A549 (cell line): Measurements from ENCODE around the gene DGKD.

Source experiments
- CHD4 ChIP-seq: fragments of 200-600 bp; sonication (generic); IDR thresholded peaks from 2 replicates; pipeline ENCODE4 v1.6.1; 2016; ENCODE audit warnings: antibody characterized with exemption, mild to moderate bottlenecking, borderline replicate concordance
- CTCF ChIP-seq: fragments of >200 bp; sonication (Bioruptor Twin); formaldehyde crosslinking; IDR thresholded peaks from 3 replicates; pipeline ENCODE4 v1.5.1; 2016
- JUN ChIP-seq, 2 experiments: fragments of >200 bp; sonication (Bioruptor Twin); formaldehyde crosslinking; IDR thresholded peaks; 2 replicates in 1 of 2; 3 replicates in 1 of 2; pipeline ENCODE4 v1.6.1; 2016 to 2017
- MAX ChIP-seq: IDR thresholded peaks from 2 replicates; pipeline ENCODE4 v1.6.1; 2012
- NFE2L2 ChIP-seq: fragments of 150-350 bp; conservative IDR thresholded peaks from 2 replicates; pipeline ENCODE4 v1.6.1; 2014; ENCODE audit warnings: low read length
- POLR2A ChIP-seq: IDR thresholded peaks from 2 replicates; pipeline ENCODE4 v1.6.1; 2012; ENCODE audit warnings: mild to moderate bottlenecking, low read length
- RCOR1 ChIP-seq: fragments of 150-350 bp; IDR thresholded peaks from 2 replicates; pipeline ENCODE4 v1.6.1; 2014; ENCODE audit warnings: antibody characterized with exemption, low read length, low read depth
- REST ChIP-seq: fragments of 200-600 bp; sonication (generic); IDR thresholded peaks from 2 replicates; pipeline ENCODE4 v1.6.1; 2016; ENCODE audit warnings: antibody characterized with exemption, mild to moderate bottlenecking, moderate library complexity
- USF2 ChIP-seq: fragments of 450-650 bp; IDR thresholded peaks from 2 replicates; pipeline ENCODE4 v1.6.1; 2014; ENCODE audit warnings: antibody characterized with exemption

- TF ChIP-seq CTCF, result no peak
- TF ChIP-seq MAX, result no peak
- no peak for TF ChIP-seq RCOR1
- no peak for TF ChIP-seq CHD4
- TF ChIP-seq USF2, result no peak
- no peak for TF ChIP-seq NFE2L2
- TF ChIP-seq JUN (IDR thresholded peaks at IDR 0.05), result no peak
- no peak for TF ChIP-seq POLR2A
- TF ChIP-seq REST, result no peak
Measured at GRCh38 chr2:233354971-233355574, 779 bp downstream of the DGKD start.
